ENCODE data around the gene CNPY3.

Gene CNPY3

DNA sequence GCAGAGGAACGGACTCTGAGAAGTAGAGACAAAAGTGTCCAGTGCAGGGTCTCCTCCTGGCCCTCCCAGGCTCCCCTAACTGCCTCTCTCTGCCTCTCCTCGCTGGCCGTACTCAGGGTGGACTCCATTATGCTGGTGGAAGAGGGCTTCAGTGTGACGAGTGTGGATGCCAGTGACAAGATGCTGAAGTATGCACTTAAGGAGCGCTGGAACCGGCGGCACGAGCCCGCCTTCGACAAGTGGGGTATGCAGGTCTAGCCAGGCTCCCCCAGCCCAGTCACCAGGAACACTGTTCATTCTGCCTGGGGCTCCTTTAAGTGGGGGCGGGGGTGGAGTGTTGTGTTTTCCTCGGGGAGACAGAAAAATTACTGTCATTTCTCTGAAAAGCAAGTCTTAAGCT is 32.8 kb downstream of the CNPY3 start:
- no peak for DNase-seq

DNA sequence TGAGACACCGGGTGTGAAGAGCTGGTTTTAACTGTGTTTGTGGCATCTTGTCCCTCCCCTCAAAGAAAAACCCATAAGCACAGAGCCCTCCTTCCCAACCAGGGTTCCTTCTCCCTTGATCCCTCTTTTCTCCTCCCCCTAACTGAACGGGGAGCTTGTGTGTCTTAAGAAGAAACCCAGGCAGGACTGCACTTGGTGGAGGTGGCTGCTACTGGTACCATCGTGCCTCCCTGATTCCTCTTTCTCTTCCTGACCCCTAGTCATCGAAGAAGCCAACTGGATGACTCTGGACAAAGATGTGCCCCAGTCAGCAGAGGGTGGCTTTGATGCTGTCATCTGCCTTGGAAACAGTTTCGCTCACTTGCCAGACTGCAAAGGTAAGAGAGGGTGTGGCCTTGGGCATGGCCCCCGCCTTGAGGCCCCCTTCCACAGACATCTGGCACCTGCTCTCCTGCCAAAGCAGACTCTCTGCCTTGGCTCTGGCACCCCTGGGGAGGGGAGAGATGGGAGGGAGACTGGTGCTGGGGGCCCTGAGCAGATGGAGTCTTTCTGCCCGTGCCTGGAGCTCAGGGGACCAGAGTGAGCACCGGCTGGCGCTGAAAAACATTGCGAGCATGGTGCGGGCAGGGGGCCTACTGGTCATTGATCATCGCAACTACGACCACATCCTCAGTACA is 33.4 kb downstream of the CNPY3 start:
- DNase-seq, result no peak

DNA sequence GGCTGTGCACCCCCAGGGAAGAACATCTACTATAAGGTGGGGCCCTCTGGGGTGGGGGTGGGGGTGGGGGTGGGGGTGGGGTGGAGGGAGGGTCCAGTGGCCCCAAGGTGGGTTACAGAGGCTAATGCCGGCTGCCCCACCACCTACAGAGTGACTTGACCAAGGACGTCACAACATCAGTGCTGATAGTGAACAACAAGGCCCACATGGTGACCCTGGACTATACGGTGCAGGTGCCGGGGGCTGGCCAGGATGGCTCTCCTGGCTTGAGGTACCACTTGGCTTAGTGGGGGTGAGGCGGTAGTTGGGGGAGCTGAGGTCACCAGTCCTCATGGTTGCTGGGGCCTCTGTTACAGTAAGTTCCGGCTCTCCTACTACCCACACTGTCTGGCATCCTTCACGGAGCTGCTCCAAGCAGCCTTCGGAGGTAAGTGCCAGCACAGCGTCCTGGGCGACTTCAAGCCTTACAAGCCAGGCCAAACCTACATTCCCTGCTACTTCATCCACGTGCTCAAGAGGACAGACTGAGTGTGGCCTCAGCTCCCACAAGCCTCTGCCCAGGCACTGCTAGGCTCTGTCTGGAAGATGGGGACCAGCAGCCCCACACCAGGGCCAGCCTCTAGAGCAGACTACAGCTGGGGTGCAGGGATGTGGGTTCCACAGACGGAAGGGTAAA is 34.0 kb downstream of the CNPY3 start:
- DNase-seq, result no peak

DNA sequence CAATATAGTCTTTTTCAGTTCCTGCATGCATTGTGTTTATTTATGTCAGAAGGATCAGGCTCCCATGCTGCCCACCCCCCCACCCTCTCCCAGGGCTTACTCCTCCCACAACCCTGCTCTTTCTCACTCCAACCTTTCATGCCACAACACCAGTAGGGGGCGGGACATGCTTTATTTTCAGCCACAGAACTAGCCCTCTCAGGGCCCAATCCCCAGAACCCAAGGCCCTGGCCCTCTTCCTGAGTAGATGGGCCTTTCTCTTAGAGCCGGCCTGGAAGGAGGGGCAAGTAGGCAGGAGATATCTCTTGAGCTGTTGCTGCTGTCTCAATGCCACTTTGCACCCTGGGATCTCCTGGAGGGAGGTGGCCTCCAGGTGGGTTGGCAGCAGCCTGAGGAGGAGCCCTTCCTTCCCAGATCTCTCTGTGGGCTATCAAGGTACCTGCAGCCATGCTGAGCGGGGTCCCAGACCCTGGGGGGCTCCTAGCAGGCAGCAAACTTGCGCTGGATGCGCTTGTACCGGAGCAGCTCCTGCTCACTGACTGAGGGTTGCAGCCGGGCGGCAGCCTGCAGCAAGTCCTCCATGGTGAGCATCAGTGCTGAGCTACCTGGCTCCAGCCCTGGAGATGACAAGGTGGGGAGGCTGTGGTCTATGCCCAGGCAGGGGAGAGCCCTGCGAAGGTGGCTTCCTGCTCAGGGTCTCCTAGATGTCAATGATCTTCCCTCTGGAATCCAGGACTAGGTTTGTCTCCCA is 34.8 kb downstream of the CNPY3 start:
- no peak for DNase-seq

DNA sequence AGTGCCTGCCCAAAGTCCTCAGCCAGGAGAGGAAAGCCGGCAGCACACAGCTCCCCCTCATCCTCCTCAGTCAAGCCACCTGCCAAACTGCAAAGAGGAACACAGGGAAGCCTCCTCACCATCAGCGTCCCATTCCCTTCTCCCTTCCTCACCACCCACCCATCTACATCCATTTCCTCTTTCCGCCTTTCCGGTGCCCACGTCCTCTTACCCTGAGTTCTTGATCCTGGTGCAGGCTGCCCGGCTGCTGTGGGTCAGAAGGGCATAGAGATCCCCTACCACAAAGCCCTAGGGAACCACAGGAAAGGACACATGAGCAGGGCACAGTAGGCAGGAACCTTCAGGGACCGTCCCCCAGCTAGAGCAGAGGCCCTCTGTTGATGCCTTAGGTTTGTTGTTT is 37.3 kb downstream of the CNPY3 start:
- DNase-seq, result no peak

DNA sequence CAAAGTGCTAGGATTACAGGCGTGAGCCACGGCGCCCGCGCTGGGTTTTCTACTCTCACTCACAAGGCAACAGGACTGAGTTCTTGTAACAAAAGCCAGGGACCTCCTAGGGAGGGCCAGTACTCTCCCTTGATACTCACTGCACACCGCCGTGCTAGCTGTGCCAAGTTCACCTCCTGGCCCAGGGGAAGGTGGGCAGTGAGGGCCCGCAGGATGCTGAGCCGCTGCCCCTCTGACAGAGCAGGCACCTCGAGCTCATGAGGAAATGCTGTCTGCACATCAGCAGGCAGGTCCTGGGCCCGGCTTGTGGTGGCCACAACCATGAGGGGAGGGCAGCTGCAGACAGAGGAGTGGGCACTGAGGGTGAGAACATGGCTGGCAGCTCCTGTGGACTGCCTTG is 37.9 kb downstream of the CNPY3 start:
- DNase-seq, result no peak

DNA sequence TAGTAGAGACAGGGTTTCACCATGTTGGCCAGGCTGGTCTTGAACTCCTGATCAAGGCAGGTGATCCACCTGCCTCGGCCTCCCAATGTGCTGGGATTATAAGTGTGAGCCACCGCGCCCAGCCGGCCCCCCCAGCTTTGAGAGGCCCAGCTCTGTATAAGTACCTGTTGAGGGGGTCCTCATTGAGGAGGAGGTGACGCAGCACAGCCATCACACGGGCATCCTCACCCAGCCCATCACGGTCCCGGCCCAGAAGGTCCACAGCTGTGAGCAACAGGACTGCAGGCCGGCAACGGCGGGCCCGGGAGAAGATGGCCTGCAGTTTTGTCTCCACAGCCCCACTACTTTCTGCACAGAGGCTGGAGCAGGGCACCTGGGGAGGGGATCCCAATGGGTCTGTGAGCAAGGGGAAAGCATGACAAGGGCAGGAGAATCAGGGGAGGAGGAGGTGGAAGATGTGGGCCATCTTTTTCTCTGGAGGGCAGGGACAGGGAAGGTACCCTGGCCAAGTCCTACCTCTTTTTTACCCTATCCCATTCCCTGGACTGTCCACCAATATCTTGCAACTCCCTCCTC is 38.9 kb downstream of the CNPY3 start:
- no peak for DNase-seq

DNA sequence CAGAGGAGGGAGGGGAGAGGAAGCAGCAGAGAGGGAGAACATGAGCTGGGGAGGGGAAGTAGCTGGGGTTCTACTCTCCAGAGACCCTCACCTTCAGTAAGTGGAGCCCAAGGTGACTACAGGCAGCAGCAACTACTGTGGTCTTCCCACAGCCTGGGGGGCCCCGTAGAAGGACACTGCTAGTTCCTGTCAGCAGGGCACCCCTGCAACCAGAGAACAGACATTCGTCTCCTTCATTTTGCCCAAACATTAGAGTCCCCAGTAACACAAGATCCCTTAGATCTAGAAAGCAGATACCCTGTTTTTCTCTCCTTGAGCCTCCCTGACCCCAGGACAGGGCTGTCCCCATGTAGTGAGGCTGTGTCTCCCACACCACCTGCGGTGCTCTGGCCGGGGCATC is 39.5 kb downstream of the CNPY3 start:
- no peak for DNase-seq

DNA sequence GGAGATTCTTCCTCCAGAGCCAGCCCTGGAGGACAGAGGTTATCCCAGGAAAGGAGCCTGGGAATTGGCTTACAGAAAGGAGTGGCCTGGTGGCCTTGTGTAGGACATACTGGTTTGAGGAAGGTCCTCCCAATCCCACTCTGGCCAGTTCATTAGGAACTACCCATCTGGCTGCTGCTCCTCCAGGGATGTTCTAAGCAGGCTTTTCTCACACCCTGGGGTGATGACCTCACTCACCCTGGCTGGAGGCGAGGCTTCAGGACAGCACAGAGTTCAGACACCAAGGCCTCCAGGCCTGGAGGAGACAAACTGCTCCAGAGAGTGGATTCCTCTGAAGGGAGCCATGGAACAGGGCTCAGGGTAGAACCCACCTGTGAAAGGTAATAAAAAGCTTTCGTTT is 40.2 kb downstream of the CNPY3 start:
- no peak for DNase-seq

DNA sequence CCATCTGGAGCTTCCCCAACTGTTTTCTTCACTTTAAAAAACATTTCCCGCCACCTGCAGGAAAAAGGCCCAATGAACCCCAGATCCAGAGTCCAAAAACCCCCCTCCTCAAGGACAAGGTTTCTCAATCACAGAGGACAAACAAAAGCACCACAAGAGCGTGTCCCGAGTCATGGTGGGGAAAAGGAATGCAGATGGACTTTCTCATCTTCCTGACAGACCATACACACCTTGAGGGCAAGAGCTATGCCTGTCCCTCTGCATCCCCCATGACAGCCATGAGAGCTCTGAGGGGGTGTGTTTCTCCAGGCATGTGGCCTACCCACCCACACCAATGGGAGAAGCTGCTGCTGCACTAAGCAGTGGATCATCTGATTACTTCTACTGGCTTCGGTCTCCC is 40.7 kb downstream of the CNPY3 start:
- no peak for DNase-seq

DNA sequence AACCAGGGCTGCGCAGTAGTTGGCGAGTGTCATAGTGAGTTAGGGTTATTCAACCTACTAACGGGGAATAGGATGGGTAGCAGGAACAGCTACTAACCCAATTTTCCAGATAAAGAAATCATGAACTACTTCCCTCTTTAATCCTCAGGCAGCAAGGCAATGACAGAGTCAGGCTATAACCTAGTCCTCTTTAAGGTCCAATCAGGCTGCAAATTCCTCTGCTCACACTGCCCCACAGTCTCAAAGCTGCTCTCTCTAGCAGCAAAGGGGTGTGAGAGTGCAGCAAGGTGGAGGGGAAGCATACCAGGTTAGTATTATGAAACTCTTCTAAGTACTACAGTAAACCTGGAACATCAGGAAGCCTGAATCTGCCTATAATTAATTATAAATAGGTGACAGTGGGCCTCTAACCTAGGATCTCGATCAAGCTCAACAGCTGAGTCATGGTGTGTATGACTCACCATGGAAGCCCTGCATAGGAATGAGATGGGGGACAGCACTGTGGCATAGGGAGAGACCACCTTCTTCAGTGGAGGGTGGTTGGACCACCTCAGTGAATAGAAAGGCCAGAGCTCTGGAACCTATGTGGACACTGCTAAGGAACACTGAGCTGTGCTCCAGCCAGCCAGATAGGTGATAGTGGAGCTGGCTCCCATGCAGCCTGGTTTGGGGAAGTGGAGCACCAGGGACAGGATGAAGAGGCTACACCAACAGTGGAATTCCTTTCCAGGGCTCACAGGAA is 41.8 kb downstream of the CNPY3 start:
- DNase-seq, result no peak

DNA sequence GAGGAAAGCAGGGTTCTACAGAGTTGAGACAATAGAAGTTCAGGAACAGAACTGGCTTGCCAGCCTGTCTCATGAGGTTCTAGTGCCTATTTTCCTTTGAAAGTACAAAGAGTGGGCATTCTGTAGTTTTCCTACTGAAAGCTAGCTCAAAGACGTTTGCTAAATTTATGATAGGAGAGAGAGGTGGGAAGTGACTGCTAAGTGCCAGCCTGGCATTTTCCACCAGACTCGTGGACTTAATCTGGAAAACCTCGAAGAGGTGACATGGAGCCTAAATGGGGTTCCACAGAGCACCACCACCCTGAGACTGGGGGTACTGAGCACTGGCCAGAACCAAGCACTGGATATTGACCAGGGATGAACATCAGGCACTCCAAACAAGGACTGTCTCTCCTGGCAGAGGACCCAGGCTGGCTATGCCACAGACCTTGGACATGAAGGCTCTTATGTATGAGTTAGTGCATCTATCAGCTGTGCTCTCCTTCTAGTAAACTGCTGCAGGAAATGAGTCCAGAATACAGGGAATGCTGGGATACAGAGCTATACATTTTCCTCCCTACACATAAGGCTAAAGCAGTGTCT is 42.6 kb downstream of the CNPY3 start:
- no peak for DNase-seq

DNA sequence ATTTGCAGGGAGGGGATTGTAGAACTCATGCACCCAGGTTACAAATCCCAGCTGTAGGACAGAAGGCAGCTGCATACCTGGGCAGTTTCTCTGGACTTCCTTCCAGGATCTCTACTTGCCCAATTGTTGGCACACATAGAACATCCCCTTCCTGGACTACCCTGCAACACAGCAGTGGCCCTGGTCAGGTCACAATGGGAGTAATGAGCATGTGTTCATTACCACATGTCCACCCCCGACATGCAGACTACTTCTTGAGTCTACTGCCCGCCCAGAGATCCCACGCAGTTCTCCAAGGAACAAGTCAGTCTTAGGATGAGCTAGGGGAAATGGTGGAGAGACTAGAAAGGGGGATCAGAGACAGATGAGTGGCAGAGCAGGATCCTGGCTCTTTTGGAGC is 44.6 kb downstream of the CNPY3 start:
- DNase-seq, result no peak

DNA sequence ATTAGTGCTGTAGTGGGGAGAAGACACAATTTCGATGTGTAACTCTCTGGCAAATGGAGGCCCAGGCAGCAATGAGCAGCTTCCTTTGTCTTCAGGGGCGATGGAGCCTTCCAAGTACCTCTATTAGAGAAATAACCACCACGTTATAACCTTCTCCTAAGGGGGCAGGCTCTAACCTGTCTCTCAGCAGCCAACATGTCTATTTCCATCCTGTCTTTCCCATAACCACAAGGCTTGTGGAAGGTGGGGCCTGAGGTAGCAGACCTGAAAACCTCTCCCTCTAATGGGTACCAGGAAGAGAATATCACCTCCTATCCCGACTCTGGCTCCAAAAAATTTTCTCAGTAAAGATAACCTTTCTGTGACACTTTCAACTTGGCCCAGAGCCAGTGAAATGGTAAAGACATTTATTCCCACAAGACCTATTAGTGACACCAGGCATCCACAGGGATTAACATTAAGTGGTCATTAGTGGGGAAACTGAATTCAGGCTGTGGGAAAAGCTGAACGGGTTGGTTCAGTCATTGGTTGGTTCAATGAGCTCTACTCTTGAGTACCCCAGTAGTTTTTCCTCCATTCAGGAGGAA is 45.7 kb downstream of the CNPY3 start:
- no peak for DNase-seq

DNA sequence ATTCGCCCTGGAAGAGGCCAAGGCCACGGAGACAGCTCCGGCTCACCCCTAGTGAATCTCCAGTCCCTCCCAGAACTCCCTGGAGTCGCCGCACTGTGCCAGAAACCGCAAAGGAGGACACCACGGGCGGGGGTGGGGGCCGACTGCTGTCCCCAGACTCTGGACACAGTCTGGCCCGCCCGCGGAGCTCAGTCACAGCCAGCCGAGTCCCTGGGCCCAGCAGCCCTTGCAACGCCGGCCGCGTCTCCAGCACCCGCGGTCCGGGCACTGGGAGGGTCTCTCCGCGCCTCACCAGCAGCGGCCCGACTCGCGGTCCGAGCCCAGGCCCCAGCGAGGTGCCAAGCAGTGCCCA is 49.2 kb downstream of the CNPY3 start:
- no peak for DNase-seq

DNA sequence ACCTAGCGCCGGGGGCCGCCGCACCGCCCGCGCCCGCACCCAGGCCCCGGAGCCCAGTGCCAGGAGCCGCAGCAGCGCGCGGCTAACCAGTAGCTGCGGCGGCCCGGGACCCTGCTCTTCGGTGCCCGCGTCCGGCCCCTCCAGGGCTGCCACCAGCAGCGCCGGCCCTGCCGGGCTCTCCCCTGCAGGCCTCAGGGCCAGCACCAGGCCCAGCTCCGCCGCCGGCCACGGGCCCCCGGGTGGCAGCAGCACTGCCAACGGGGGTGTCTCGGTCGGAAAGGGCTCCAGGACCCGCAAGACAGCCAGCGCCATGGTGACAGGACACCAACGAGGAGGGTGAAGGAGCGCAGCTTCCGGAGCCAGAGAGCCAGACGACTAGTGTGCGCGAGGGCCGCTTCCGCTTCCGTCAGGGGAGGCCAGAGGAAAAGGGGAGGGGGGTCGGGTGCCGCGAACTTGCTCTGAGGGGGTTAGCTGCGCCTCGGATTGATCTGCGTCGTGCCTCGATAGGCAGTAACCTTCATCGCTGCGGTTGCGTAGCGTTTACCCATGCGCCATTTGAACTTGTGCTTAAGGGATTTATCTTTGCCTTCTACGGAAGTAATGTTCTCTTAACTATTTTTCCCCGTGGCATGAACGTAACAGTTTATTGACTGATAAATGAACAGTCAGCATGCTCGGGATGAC is 49.7 kb downstream of the CNPY3 start, which contains the start of gene PEX6:
Gene PEX6 (minus strand): TSS at position 343 of the 684 bp plus-strand sequence. CDS start 31 bp downstream, at position 312.
- peak; percentile 22 for DNase-seq

DNA sequence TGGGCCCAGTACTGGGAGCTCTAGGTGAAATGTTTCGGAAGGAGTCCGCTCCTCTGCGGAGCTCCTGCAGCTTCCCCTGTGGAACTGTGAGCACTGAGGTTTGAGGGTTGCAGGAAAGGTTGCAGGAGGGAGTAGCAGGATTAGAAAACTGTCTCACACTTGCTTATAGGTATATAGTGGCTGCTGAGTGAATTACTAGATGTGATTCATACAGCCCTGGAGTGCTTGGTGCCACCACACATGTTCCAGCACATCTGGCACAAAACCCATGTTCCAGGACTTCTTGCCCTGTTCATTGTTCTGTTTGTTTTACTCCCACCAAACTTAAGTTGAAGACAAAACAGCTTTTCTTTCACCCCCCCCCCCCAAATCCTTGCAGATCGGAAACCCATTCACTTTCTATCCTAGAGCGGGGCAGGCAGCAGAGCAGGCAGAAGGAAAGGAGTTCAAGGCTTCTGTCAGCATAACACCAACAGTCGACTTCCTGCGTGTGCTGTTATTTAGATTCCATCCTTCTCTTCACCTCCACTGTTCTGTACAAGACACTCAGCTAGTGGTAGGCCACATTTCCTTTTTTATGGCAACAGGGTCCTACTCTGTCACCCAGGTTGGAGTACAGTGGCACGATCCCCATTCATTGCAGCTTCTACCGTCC is 50.4 kb downstream of the CNPY3 start:
- DNase-seq, result no peak

DNA sequence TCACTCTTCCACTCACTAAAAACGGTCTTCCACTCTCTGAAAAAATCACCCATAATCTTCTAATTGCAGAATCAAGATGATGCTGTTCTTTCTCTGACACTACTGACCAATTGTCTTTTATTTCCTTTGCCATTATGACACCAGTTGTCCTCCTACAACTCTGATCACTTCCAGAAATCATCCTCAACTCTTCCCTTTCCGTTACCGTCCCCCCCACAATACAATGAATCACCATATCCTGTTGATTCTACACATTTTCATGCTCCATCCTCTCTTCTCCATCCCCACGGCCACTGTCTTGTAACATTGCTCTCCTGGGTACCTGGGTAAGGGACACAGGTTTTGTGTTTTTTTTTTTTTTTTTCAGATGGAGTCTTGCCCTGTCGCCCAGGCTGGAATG is 52.6 kb downstream of the CNPY3 start:
- no peak for DNase-seq

DNA sequence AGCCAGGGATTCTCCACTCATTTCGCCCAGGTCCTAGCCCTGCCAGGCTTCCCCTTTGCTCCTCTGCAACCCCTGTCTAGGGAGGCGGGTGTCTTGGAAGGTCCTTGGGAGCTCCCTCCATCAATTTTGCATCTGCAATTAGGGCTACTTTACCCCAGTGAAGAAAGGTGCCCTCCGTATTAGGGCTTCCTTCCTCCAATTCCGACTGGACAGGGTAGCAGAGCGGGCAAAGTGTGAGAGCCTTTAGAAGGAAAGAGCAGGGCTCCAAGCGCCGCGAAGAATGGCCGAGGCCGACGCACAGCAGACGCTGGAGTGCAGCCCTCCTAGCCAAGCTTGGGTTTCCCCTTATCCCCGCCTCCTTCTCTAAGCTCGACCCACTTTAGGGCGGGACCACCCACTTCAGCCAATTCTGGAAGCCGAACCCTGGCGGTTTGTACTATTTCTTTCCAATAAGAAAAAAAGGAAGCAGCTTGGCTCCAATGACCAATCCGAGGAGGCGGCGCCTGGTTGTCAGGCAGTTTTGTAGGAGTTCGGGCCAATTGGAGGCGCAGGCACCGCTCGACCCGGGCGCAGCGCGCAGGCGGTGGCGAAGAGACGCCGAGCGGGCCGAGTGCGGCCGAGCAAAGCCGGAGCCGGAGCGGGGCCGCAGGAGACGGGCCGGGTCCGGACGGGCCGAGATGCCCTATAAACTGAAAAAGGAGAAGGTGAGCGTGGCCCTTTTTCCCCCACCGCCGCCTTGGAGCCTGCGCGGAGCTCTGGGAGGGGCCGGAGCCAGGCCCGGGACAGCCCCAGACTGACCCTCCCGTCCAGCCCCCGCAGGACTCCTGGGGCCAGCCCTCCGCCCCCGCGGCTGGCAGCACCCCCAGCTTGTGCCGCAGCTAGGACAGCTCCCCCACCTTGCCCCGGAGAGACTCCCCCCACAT is 55.0 kb downstream of the CNPY3 start, which contains the start of gene PPP2R5D:
Gene PPP2R5D (plus strand): TSS at position 570 of the 923 bp plus-strand sequence. CDS start 108 bp downstream, at position 678.
- peak; percentile 98 for DNase-seq

Data from NCI-H2081 treated with DMSO at 0.1 percent for 48 hours (cell line).